Measurements from ENCODE around the gene ZDHHC18.

DNA sequence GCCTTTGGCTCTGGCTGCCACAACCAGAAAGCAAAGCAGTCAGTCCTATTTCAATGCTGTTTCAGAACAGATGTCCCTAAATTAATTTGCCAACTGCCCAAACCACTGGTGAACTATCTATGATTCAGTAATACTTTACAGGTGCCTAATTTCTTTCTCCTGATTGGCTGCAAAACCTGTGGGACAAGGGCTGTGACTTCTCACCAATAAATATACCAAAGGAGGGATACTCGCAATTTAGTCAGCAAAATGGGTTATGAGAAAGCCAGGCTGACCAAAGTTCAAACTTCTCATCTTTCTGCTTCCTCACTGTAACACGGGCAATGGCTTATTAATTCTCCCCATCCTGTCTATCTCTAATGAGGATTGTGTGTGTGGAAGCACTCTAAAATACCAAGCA is 50.8 kb downstream of the ZDHHC18 start:
- TF ChIP-seq CTCF (tag by site-specific recombination; IDR thresholded peaks at IDR 0.05) (no peak), ZNF155 (tag by site-specific recombination; IDR thresholded peaks at IDR 0.05) (no peak), ZBTB8A (tag by site-specific recombination; IDR thresholded peaks at IDR 0.05) (no peak), REPIN1 (tag by site-specific recombination; IDR thresholded peaks at IDR 0.05; ENCODE audit: low read depth) (no peak), ZSCAN30 (tag by site-specific recombination; IDR thresholded peaks at IDR 0.05) (no peak), ZNF558 (tag by site-specific recombination; IDR thresholded peaks at IDR 0.05) (no peak), ZNF621 (tag by site-specific recombination; IDR thresholded peaks at IDR 0.05) (no peak), SP2 (tag by site-specific recombination; IDR thresholded peaks at IDR 0.05) (no peak), ZNF521 (tag by site-specific recombination; IDR thresholded peaks at IDR 0.05) (no peak), ZNF623 (tag by site-specific recombination; IDR thresholded peaks at IDR 0.05) (no peak)

Measured in HEK293 (cell line).